Stimulated activated CD4-positive, alpha-beta T cell treated with anti-CD3 and anti-CD28 coated beads, Interleukin-12 subunit alpha, Interleukin-12 subunit beta, amount 100 ng/mL, for 24 hours (primary cell): ENCODE measurements around the gene TNFRSF21.
"Not testable (repeated sequence)": the region's sequence is repeated elsewhere in the genome, so short reads cannot be mapped to it uniquely, and the experiment has no call there.

Experiments
- DNase-seq, 2 experiments: peaks; one replicate each; pipeline ENCODE4 v3.0.0-alpha.2; 2020; ENCODE audit warnings: low read depth in 2 of 2

TNFRSF21 gene

DNA sequence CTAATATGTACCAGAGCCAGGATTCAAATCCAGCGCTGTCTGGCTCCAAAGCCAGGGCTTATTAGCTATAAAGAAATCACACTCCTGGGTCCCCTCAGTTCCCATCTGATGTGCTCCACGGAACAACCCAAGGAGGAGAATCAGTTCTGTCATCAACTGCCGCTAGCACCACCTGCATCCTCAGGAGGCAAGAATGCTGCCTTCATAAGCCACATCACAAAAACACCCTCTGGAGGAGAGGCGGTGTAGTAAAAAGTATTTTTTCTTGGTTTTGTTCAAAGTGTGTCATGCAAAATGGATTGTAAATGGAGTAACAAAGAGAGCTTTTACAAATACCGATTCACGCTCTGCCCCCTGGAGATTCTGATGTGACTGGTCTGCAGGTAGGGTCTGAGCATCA is 57.1 kb downstream of the TNFRSF21 start:
- no peak for DNase-seq

DNA sequence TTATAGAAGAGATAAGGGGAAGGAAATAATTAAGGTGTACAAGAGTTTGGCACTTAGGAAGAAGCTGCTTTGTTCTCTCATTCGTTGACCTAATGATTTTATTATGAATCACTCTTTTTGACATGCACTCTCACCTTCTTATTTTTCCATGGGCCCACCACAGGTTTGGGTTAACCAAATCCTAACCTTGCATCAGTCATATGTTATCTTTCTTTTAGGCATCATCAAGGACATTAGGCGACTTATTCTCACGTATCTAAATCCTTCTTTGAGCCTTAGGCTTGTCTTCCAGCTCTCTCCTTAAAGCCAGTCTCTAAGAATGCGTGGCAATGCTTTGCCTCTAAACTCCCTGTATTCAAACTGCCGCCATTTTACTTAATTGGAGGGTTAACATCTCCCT is 58.3 kb downstream of the TNFRSF21 start:
- DNase-seq = no peak

- DNase-seq = no peak
Measured at GRCh38 chr6:47250302-47250701, 59.4 kb downstream of the TNFRSF21 start.

- DNase-seq = no peak
Measured at GRCh38 chr6:47248446-47248845, 61.3 kb downstream of the TNFRSF21 start.

GRCh38 chr6:47247227-47247797 is 62.4 kb downstream of the TNFRSF21 start:
- DNase-seq = no peak

DNA sequence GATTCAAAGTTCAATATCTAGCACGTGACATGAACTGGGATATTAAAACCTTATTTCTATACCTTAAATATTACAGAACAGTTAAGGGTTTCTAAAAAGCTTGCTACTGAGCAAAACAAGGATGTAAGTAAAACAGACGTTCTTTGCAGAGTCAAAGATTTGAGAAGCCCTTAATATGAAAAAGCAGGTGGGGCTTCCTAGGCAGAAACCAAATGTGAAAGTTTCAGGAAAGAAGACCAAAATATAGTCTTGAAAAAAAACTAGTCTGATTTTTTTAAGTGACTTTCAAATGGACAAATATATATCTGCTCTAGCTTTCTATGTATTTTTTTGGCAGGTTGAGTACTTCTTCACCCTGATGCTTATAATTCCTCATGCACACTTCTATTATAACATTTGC is 63.2 kb downstream of the TNFRSF21 start:
- no peak for DNase-seq

DNA sequence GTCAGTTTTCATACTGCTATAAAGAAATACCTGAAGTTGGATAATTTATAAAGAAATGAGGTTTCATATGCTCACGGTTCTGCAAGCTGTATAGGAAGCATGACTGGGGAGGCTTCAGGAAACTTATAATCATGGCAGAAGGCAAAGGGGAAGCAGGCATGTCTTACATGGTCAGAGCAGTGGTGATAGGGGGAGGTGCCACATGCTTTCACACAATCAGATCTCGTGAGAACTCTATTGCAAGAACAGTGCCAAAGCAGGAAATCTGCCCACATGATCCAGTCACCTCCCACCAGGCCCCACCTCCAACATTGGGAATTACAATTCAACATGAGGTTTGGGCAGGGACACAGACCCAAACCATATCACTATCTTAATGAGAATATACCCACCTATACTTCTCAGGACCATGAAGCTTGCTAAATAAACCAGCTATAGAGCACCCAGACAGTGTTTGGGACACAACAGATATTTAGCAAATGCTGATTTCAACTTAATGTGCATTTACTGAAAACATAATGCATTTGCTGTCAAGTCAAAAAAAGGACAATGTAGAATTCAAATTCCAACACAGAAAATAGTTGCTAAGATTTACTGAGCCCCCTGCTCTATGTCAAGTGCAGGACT is 63.8 kb downstream of the TNFRSF21 start:
- DNase-seq = no peak

GRCh38 chr6:47242483-47243386 is 67.0 kb downstream of the TNFRSF21 start:
- DNase-seq = peak; percentile 0 to 24

DNA sequence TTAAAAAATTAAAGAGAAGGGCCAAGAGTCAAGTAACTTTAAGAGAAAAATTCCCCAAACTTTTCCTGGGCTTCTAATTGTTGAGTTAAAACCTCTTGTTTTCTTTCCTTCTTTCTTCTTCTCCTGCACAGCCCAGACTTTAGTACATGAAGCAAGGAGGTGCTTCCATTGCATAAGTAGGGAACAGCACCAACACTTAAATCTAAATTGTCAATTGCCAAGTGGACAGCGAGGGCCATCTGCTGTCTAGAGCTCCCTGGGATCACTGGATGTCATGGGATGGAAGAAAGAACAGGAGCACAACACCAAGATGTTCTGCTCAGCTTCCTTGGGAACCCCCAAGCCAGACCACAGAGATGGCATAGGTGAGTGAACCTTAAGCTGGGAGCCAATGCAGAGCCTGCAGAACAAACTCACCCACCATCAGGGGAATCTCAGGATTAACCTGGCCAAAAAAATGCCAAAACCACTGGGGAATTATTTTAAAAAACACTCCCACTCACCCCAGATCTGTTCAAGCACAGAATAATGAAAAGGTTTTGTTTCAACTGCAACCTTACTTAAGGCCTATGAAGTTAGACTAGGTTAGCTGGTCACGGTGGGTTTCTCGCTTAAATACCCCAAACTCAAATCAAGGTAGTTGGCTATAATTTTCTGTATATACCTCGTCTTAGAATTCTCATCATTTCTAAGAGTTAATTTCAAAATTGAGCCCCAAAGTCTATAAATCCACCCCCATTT is 67.8 kb downstream of the TNFRSF21 start:
- no peak for DNase-seq

GRCh38 chr6:47240277-47240890 is 69.3 kb downstream of the TNFRSF21 start:
- DNase-seq = no peak

- no peak for DNase-seq
Measured at GRCh38 chr6:47239546-47239945, 70.2 kb downstream of the TNFRSF21 start.

DNA sequence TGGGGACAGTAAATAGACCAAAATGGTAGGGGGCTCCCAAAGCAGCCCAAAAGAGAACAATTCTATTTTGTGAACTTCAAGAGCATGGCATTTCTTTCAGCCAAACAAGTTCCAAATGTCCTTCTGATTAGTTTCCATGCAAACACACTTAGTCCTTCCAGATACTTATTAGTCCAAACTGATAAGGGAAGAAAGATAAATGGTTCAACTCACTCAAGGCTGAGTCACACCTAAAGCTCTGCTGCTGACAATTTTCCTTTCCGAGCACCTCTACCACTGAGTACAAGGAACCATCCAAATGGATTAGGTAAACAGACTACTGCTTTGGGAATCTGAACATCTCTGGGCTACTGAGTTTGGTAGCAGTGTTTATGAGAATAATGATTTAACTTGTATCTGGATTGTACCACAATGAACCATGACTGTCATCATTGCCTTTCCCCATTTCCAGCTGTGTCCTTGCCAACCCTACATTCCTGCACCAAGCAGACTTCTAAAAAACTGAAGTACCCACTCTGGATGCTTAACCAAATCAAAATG is 71.2 kb downstream of the TNFRSF21 start:
- DNase-seq = no peak

DNA sequence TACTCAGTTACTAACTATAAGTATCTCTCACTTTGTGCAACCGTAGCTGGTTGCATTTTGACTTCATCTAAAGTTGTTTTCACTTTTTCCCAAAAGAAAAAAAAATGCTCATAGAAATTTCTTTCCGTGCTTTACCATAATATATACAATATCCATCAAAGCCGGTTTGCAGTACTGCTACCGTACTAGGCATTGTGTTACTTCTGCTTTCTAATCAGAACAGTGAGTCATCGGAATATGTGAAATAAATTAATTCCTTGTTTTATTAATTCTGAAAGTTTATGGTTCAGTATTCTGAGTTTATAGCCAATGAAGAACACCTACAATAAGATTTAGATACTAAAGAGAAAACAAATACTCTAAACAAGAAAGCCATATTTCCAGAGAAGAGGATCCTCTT is 72.5 kb downstream of the TNFRSF21 start:
- no peak for DNase-seq

DNA sequence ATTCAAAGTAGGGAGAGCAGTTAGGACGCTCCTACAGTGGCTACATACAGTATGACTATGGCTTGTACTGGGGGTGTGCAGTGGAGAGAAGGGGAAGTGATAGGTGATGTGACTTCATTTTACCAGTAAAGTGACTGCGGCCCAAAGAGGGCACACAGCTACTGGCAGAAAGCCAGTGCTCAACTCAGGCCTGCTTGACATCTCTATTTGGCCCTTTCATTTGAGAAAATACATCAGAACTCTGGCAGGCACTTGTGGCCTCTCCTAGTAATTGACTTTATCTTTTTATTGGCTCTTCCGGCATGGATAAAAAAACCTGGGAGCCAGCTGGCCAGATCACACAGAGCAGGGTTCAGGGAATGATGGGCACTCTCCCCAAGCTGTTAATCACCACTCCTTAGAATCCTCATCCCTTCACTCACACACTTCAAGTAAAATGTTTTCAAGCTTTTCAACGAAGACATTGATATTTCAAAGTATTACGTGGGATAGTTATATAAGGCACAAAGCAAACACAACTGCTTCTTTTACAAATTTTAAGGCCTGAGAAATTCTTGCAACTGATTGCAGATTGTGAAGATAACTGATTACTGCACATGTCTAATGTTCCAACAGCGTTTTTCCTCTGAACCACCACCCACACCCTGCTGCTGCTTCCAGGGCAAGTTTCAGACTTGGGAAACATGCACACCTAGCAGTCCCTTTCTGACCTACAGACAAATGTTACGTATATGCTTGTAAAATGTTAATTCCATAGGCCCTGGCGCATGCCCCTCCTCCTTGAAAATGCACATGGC is 73.5 kb downstream of the TNFRSF21 start:
- DNase-seq = no peak

- no peak for DNase-seq
Measured at GRCh38 chr6:47235421-47235820, 74.3 kb downstream of the TNFRSF21 start.

GRCh38 chr6:47234266-47234933 is 75.3 kb downstream of the TNFRSF21 start:
- DNase-seq = no peak

- no peak for DNase-seq
Measured at GRCh38 chr6:47231151-47231550, 78.6 kb downstream of the TNFRSF21 start.

GRCh38 chr6:47230579-47230978 is 79.1 kb downstream of the TNFRSF21 start:
- no peak for DNase-seq

DNA sequence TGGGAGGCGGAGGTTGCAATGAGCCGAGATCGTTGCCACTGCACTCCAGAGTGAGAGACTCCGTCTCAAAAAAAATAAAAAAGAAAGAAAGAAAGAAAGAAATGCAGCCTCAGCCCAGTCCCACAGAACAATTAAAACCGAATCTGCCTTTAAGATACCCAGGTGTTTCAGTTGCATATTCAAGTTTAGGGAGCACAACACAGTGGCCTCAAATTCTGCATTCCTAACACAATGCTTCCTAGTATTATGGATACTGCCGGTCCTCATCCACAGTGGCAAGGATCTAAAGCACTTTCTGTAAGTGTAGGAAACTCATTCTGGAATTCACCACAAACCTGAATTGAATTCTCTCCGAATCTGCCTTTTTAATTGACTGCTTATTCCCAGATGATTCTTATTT is 80.5 kb downstream of the TNFRSF21 start:
- DNase-seq = no peak

- DNase-seq = not testable (repeated sequence)
Measured at GRCh38 chr6:47228093-47228492, 81.6 kb downstream of the TNFRSF21 start.
